HG03159 (cell line): ENCODE results near the gene TRIM50.
"Not testable (repeated sequence)": the region's sequence is repeated elsewhere in the genome, so short reads cannot be mapped to it uniquely, and the experiment has no call there.

Source experiments
- ATAC-seq: cut with Tn5 transposase; IDR thresholded peaks from one replicate; pipeline ENCODE4 v1.9.1; 2021; ENCODE audit warnings: mild to moderate bottlenecking, moderate library complexity; ENCODE audit not compliant: unreplicated experiment

The TRIM50 gene

GRCh38 chr7:73327922-73328321, at the start of gene TRIM50, which contains the start of gene FKBP6:
TRIM50 (minus strand) TSS chr7:73328082; CDS start chr7:73324787, 3,295 bp downstream.
FKBP6 (plus strand) TSS chr7:73328161; CDS start chr7:73328429, 268 bp downstream.
- not testable (repeated sequence) for ATAC-seq

GRCh38 chr7:73376671-73377412, 49.0 kb upstream of the TRIM50 start:
- no peak for ATAC-seq

- not testable (repeated sequence) for ATAC-seq
Observed at GRCh38 chr7:73376262-73376661, 48.4 kb upstream of the TRIM50 start.

- ATAC-seq, result no peak
Observed at GRCh38 chr7:73373741-73374140, 45.9 kb upstream of the TRIM50 start.

- ATAC-seq, result no peak
Observed at GRCh38 chr7:73369622-73370021, 41.7 kb upstream of the TRIM50 start.

GRCh38 chr7:73369009-73369408, 41.1 kb upstream of the TRIM50 start:
- no peak for ATAC-seq

GRCh38 chr7:73366990-73367389, 39.1 kb upstream of the TRIM50 start:
- ATAC-seq, result no peak

GRCh38 chr7:73366127-73366526, 38.2 kb upstream of the TRIM50 start:
- no peak for ATAC-seq

GRCh38 chr7:73364006-73364728, 36.3 kb upstream of the TRIM50 start:
- ATAC-seq, result no peak

- ATAC-seq, result no peak
Observed at GRCh38 chr7:73363225-73364005, 35.5 kb upstream of the TRIM50 start.

- ATAC-seq, result not testable (repeated sequence)
Observed at GRCh38 chr7:73360590-73360989, 32.7 kb upstream of the TRIM50 start.

- no peak for ATAC-seq
Observed at GRCh38 chr7:73359746-73360375, 32.0 kb upstream of the TRIM50 start.

GRCh38 chr7:73359306-73359705, 31.4 kb upstream of the TRIM50 start:
- no peak for ATAC-seq

GRCh38 chr7:73358590-73359275, 30.9 kb upstream of the TRIM50 start:
- no peak for ATAC-seq

GRCh38 chr7:73356159-73356558, 28.3 kb upstream of the TRIM50 start:
- ATAC-seq, result no peak

GRCh38 chr7:73354821-73355220, 26.9 kb upstream of the TRIM50 start:
- ATAC-seq, result no peak

GRCh38 chr7:73354196-73354595, 26.3 kb upstream of the TRIM50 start:
- ATAC-seq, result no peak

GRCh38 chr7:73353243-73353642, 25.4 kb upstream of the TRIM50 start:
- no peak for ATAC-seq

- no peak for ATAC-seq
Observed at GRCh38 chr7:73352784-73353183, 24.9 kb upstream of the TRIM50 start.

GRCh38 chr7:73351447-73352167, 23.7 kb upstream of the TRIM50 start:
- no peak for ATAC-seq
